ENCODE measurements around the gene HMGB4.

HMGB4 gene

GRCh38 chr1:33903210-33903589, 39.3 kb downstream of the HMGB4 start:
- H3K4me3 ChIP-seq (ENCODE audit: low read depth, low read length), result no peak overlapping the region
- no peak for DNase-seq (ENCODE audit: low read depth)
- no peak for TF ChIP-seq CTCF (IDR thresholded peaks at IDR 0.05; ENCODE audit: low read depth, low read length)
- no peak for TF ChIP-seq MYC (IDR thresholded peaks at IDR 0.05; ENCODE audit: low read depth, low read length)
- TF ChIP-seq MAX (IDR thresholded peaks at IDR 0.05; ENCODE audit: low read depth, low read length), result no peak
- no peak for TF ChIP-seq POLR2A (IDR thresholded peaks at IDR 0.05; ENCODE audit: extremely low read depth, insufficient read length)

- no peak overlapping the region for H3K4me3 ChIP-seq (ENCODE audit: low read depth, low read length)
- no peak for DNase-seq (ENCODE audit: low read depth)
- TF ChIP-seq MYC (IDR thresholded peaks at IDR 0.05; ENCODE audit: low read depth, low read length), result no peak
Observed at GRCh38 chr1:33905241-33905640, 41.4 kb downstream of the HMGB4 start.

GRCh38 chr1:33906156-33906555, 42.3 kb downstream of the HMGB4 start:
- no peak for DNase-seq (ENCODE audit: low read depth)
- no peak overlapping the region for H3K4me3 ChIP-seq (ENCODE audit: low read depth, low read length)
- TF ChIP-seq POLR2A (IDR thresholded peaks at IDR 0.05; ENCODE audit: extremely low read depth, insufficient read length) (no peak), MAX (IDR thresholded peaks at IDR 0.05; ENCODE audit: low read depth, low read length) (no peak), CTCF (IDR thresholded peaks at IDR 0.05; ENCODE audit: low read depth, low read length) (no peak), MYC (IDR thresholded peaks at IDR 0.05; ENCODE audit: low read depth, low read length) (no peak)

DNA sequence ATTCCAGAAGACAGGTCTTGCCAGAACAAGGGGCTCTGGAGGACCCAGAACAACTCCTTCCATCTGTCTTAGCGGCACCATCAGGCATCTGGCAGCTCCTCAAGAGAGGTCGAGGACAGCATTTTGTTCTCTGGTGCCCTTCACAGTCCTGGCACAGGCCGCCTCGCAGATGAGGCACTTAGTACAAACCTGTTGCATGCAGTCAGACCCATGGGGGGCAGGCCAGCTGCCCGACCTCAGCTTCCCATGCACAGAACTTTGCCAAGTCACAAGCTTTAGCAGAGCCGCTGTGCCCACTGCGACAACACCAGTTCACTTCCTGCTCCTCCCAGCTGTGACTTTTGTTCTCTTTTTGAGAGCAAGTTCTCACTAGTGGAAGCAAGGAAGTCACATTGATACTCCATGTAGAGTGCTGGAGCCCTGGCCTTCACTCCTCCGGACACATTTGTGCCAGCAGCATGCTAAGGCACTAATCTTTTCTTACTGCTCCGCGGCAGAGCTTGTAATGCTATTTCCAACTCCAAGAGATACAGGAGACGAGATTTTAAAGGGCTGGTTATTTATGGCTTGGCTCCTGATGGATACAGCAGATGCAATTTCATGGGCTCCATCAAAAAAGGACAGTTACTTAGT, 44.6 kb downstream of the HMGB4 start:
- DNase-seq (ENCODE audit: low read depth), result no peak
- TF ChIP-seq MYC (IDR thresholded peaks at IDR 0.05; ENCODE audit: low read depth, low read length) (no peak), MAX (IDR thresholded peaks at IDR 0.05; ENCODE audit: low read depth, low read length) (no peak), POLR2A (IDR thresholded peaks at IDR 0.05; ENCODE audit: extremely low read depth, insufficient read length) (no peak), CTCF (IDR thresholded peaks at IDR 0.05; ENCODE audit: low read depth, low read length) (no peak)
- no peak overlapping the region for H3K4me3 ChIP-seq (ENCODE audit: low read depth, low read length)
